H1 (cell line): ENCODE measurements around the gene CD63. TPM values are rescaled to one million over a fixed set of nuclear protein-coding genes. Genes with fewer than 3 reads are reported as not detected.
A peak's percentile ranks its signal among the peaks of the same experiment; 100 is the strongest.

Experiments
- BACH1 ChIP-seq: IDR thresholded peaks from 2 replicates; pipeline ENCODE4 v1.6.1; 2012; ENCODE audit warnings: low read length, improper control_type of control experiment
- CEBPB ChIP-seq: IDR thresholded peaks from 2 replicates; pipeline ENCODE4 v1.6.1; 2012; ENCODE audit warnings: low read depth, low read length
- CHD2 ChIP-seq: IDR thresholded peaks from 2 replicates; pipeline ENCODE4 v1.6.1; 2012; ENCODE audit warnings: low read length, improper control_type of control experiment
- EGR1 ChIP-seq: IDR thresholded peaks from 2 replicates; pipeline ENCODE4 v1.6.1; 2011; ENCODE audit warnings: low read depth, low read length, borderline replicate concordance
- EP300 ChIP-seq, 2 experiments: IDR thresholded peaks; 1 replicate in 1 of 2; 2 replicates in 1 of 2; pipeline ENCODE4 v1.6.1; 2011 to 2012; ENCODE audit warnings: low read depth in 2 of 2, low read length in 2 of 2, mild to moderate bottlenecking in 2 of 2, borderline replicate concordance in 1 of 2, inconsistent platforms in 1 of 2, moderate library complexity in 1 of 2
- FOSL1 ChIP-seq: IDR thresholded peaks from 2 replicates; pipeline ENCODE4 v1.6.1; 2011; ENCODE audit warnings: mild to moderate bottlenecking, low read depth, low read length, moderate library complexity; ENCODE audit not compliant: insufficient read depth
- GTF2F1 ChIP-seq: IDR thresholded peaks from 2 replicates; pipeline ENCODE4 v1.6.1; 2012; ENCODE audit warnings: low read depth, low read length, improper control_type of control experiment, borderline replicate concordance
- HDAC2 ChIP-seq, 2 experiments: fragments of 300-600 bp in 1 of 2; sonication (generic) in 1 of 2; IDR thresholded peaks; 2 replicates each; pipeline ENCODE4 v1.6.1; 2011 to 2012; ENCODE audit warnings: low read depth in 2 of 2, low read length in 2 of 2, mild to moderate bottlenecking in 2 of 2, moderate library complexity in 2 of 2, borderline replicate concordance in 1 of 2, inconsistent platforms in 1 of 2
- KDM4A ChIP-seq: IDR thresholded peaks from one replicate; pipeline ENCODE4 v1.7.1; 2012; ENCODE audit warnings: low read depth, mild to moderate bottlenecking, moderate library complexity, low read length, inconsistent platforms; ENCODE audit not compliant: severe bottlenecking
- KDM5A ChIP-seq: fragments of 200-600 bp; IDR thresholded peaks from 2 replicates; pipeline ENCODE4 v1.7.1; 2012; ENCODE audit warnings: mild to moderate bottlenecking, low read length, inconsistent platforms, mixed read lengths
- POLR2A ChIP-seq, 2 experiments: IDR thresholded peaks; 1 replicate in 1 of 2; 2 replicates in 1 of 2; pipeline ENCODE4 v1.6.1; 2011; ENCODE audit warnings: low read depth in 2 of 2, low read length in 2 of 2, mild to moderate bottlenecking in 2 of 2; ENCODE audit errors: control extremely low read depth in 1 of 2
- RAD21 ChIP-seq, 2 experiments: IDR thresholded peaks in 1 of 2; conservative IDR thresholded peaks in 1 of 2; 2 replicates each; pipeline ENCODE4 v1.6.1; 2011; ENCODE audit warnings: low read depth in 2 of 2, low read length in 2 of 2, improper control_type of control experiment in 1 of 2, inconsistent platforms in 1 of 2, mild to moderate bottlenecking in 1 of 2, moderate library complexity in 1 of 2
- RXRA ChIP-seq: IDR thresholded peaks from 2 replicates; pipeline ENCODE4 v1.6.1; 2011; ENCODE audit warnings: low read depth, mild to moderate bottlenecking, low read length, moderate library complexity; ENCODE audit not compliant: insufficient read depth
- SAP30 ChIP-seq: fragments of 300-600 bp; sonication (generic); IDR thresholded peaks from 2 replicates; pipeline ENCODE4 v1.7.1; 2012; ENCODE audit warnings: low read length, moderate library complexity, mild to moderate bottlenecking, inconsistent platforms; ENCODE audit not compliant: insufficient read depth, insufficient replicate concordance
- SP1 ChIP-seq: IDR thresholded peaks from 2 replicates; pipeline ENCODE4 v1.6.1; 2011; ENCODE audit warnings: low read depth, low read length
- SP4 ChIP-seq: IDR thresholded peaks from 2 replicates; pipeline ENCODE4 v1.6.1; 2012; ENCODE audit warnings: low read length, inconsistent platforms
- TAF1 ChIP-seq: IDR thresholded peaks from 2 replicates; pipeline ENCODE4 v1.6.1; 2011; ENCODE audit warnings: mild to moderate bottlenecking, low read depth, low read length
- TBP ChIP-seq: IDR thresholded peaks from 2 replicates; pipeline ENCODE4 v1.6.1; 2011; ENCODE audit warnings: low read depth, low read length, improper control_type of control experiment
- YY1 ChIP-seq: IDR thresholded peaks from 2 replicates; pipeline ENCODE4 v1.6.1; 2011; ENCODE audit warnings: low read depth, mild to moderate bottlenecking, low read length
- polyA plus RNA-seq, 7 experiments: library from polyadenylated mRNA; depleted of rRNA in 3 of 7; stranded (reverse) in 5 of 7; unstranded in 2 of 7; fragments of >200 nt in 5 of 7; fragments of 200-250 nt in 2 of 7; gene quantifications; 1 replicate in 5 of 7; 2 replicates in 1 of 7; 4 replicates in 1 of 7; pipeline versions ENCODE4 v1.2.1 to v1.2.3, GENCODE V29; 2011 to 2013; ENCODE audit warnings: missing spikeins in 2 of 7, mixed read lengths in 2 of 7
- total RNA-seq: library from RNA; stranded (reverse); fragmentation: NEBNext Ultra II Directional; extraction: Animal tissue kit (Norgen Biotek cat#: 25700); gene quantifications from 2 replicates; pipeline ENCODE4 v1.2.1, GENCODE V29; 2021
- TF ChIP-seq, protein P1 (sequence below): IDR thresholded peaks from 2 replicates; pipeline ENCODE4 v1.6.1; 2011; ENCODE audit warnings: low read depth, mild to moderate bottlenecking, low read length; ENCODE audit not compliant: insufficient read depth
- TF ChIP-seq, protein P2 (sequence below): IDR thresholded peaks from 2 replicates; pipeline ENCODE4 v1.6.1; 2012; ENCODE audit warnings: inconsistent platforms
- TF ChIP-seq, protein P3 (sequence below): IDR thresholded peaks from 2 replicates; pipeline ENCODE4 v1.6.1; 2011; ENCODE audit warnings: low read length, improper control_type of control experiment

CD63 gene
- total and polyA plus RNA-seq, 2 of the 8 experiments (the other 6 are each of a cell fraction or from before 2014, with no cell fraction given): 440 to 526 TPM

DNA sequence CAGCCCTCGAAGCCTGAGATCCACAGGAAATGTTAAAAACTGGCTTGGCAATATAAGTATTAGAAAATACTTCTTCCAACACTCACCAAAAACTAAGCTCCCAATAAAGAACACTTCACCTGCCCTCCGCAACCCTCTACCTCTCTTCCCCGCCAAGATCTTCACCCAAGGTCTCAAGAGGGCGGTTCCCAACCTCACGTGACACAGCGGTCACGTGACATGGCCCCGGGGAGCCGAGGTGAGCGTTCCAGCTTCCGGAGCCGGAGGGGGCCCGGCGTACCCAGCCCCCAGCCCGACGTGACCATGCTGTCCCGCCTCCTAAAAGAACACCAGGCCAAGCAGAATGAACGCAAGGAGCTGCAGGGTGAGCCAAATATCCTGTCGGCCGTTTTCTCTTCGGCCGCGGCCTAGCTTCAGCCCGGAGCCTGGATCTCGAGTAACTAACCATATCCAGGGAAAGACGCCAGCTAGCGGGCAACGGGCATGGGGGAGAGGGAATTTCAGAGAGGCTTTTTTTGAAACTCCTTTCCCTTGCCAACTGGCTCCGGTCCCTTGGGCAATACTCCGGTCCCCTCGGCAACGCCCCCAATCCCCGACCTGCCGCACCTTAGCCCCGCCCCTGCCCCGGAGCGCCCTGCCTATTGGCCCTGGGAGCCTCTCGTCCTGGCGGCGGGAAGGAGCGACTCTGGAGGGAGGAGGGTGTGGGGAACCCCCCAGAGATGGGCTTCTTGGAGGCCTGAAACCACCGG is 12.8 kb downstream of the CD63 start, which contains the start of gene BLOC1S1 (continued):
- TF ChIP-seq, protein P1, sequence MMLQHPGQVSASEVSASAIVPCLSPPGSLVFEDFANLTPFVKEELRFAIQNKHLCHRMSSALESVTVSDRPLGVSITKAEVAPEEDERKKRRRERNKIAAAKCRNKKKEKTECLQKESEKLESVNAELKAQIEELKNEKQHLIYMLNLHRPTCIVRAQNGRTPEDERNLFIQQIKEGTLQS: peak; percentile 99
- TF ChIP-seq RAD21 (IDR thresholded peaks at IDR 0.05 in 1 of 2, conservative IDR thresholded peaks at IDR 0.05 in 1 of 2; ENCODE audit: low read depth in 2 of 2, low read length in 2 of 2) (no peak), CHD2 (peak; percentile 20; the same call in 1 of the 2 replicates), FOSL1 (no peak), SP4 (peak; percentile 99), KDM4A (peak; percentile 18), EP300 (IDR thresholded peaks at IDR 0.05; ENCODE audit: borderline replicate concordance in 1 of 2, low read depth in 2 of 2, low read length in 2 of 2) (peak in 1 of 2 experiments; percentile 85; a peak in 1 of 3 replicates), YY1 (0 out of 2 replicates have a peak, but pooled peaks have one; percentile 28), TAF1 (peak; percentile 60), EGR1 (0 out of 2 replicates have a peak, but pooled peaks have one; percentile 38), KDM5A (peak; percentile 95), RXRA (0 out of 2 replicates have a peak, but pooled peaks have one; percentile 47), CEBPB (peak; percentile 75), POLR2A (IDR thresholded peaks at IDR 0.05; ENCODE audit: control extremely low read depth in 1 of 2, low read depth in 2 of 2, low read length in 2 of 2) (peak; percentile 2 to 64), SP1 (peak; percentile 74), TBP (peak; percentile 31; the same call in 1 of the 2 replicates), GTF2F1 (peak; percentile 82; the same call in 1 of the 2 replicates), BACH1 (no peak), SAP30 (peak; percentile 93), HDAC2 (IDR thresholded peaks at IDR 0.05; ENCODE audit: borderline replicate concordance in 1 of 2, low read depth in 2 of 2, low read length in 2 of 2) (peak in 1 of 2 experiments; percentile 97; a peak in 2 of 4 replicates)
- TF ChIP-seq, protein P2, sequence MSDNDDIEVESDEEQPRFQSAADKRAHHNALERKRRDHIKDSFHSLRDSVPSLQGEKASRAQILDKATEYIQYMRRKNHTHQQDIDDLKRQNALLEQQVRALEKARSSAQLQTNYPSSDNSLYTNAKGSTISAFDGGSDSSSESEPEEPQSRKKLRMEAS: peak; percentile 84
- TF ChIP-seq, protein P3, sequence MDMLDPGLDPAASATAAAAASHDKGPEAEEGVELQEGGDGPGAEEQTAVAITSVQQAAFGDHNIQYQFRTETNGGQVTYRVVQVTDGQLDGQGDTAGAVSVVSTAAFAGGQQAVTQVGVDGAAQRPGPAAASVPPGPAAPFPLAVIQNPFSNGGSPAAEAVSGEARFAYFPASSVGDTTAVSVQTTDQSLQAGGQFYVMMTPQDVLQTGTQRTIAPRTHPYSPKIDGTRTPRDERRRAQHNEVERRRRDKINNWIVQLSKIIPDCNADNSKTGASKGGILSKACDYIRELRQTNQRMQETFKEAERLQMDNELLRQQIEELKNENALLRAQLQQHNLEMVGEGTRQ: peak; percentile 100
